Measurements from ENCODE around the gene TMEM120B.

GRCh38 chr12:121702944-121703343, 9.6 kb upstream of the TMEM120B start:
- TF ChIP-seq EZH2 (IDR thresholded peaks at IDR 0.05; ENCODE audit: borderline replicate concordance, low read length): no peak
- no peak for TF ChIP-seq CTCF (IDR thresholded peaks at IDR 0.05; ENCODE audit: low read length)

All from OCI-LY1 (cell line).